Esophagus muscularis mucosa (tissue), 4 donors: ENCODE data around the gene LVRN.

ENCODE experiments used
- CTCF ChIP-seq, 3 experiments: fragments of 200-600 bp in 2 of 3; fragments of 450-650 bp in 1 of 3; sonication (generic) in 2 of 3; IDR thresholded peaks; one replicate each; pipeline ENCODE4 v1.5.1; 2017 to 2019; ENCODE audit warnings: antibody characterized with exemption in 3 of 3, mild to moderate bottlenecking in 2 of 3, moderate library complexity in 1 of 3
- EP300 ChIP-seq: sonication (generic); formaldehyde crosslinking; IDR thresholded peaks from one replicate; pipeline ENCODE4 v1.6.1; 2017; ENCODE audit warnings: antibody characterized with exemption
- POLR2A ChIP-seq: fragments of 450-650 bp; IDR thresholded peaks from one replicate; pipeline ENCODE4 v1.6.1; 2017; ENCODE audit warnings: antibody characterized with exemption, moderate library complexity, mild to moderate bottlenecking, low read depth
- POLR2AphosphoS5 ChIP-seq, 2 donors: sonication (generic); formaldehyde crosslinking; IDR thresholded peaks; one replicate each; pipeline ENCODE4 v1.6.1; 2017; ENCODE audit warnings: antibody characterized with exemption in 2 of 2

- TF ChIP-seq POLR2A (no peak), CTCF (IDR thresholded peaks at IDR 0.05) (no peak), EP300 (no peak), POLR2AphosphoS5 (IDR thresholded peaks at IDR 0.05) (peak in 1 of 2 donors; percentile 19)
Measured at GRCh38 chr5:115979201-115980041, 17.1 kb downstream of the LVRN start.
